Measurements from ENCODE around the gene HHATL.

DNA sequence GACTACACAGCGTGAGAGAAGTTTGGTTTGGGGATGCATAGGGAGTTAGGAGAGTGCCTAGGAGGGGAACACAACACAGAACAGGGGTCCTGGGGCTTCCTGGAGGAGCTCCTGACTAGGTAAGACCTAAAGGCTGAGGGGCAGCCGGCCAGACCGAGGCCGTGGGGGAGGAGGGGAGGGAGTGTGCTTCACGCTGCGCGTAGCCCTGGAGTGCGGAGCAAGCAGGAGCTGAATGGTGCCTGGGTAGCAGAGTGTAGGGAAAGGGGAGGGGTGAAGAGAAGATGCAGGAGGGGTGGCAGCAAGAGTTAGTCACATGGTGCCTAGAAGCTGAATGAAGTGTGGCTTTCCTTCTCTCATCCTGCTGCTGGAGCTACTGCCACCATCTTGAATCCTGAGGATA lies 32.4 kb upstream of the HHATL start:
- TF ChIP-seq POLR2AphosphoS5 (IDR thresholded peaks at IDR 0.05; ENCODE audit: low read depth, low read length): no peak
- no peak for TF ChIP-seq SPI1 (IDR thresholded peaks at IDR 0.05; ENCODE audit: low read depth, low read length)
- no peak for TF ChIP-seq POLR2A (IDR thresholded peaks at IDR 0.05; ENCODE audit: low read depth, low read length)
- TF ChIP-seq TAF1 (IDR thresholded peaks at IDR 0.05; ENCODE audit: low read depth, low read length): no peak
- TF ChIP-seq PAX5 (IDR thresholded peaks at IDR 0.05; ENCODE audit: insufficient read depth, low read length, severe bottlenecking): no peak
